ENCODE measurements around the gene ZSWIM3.

ZSWIM3 gene

DNA sequence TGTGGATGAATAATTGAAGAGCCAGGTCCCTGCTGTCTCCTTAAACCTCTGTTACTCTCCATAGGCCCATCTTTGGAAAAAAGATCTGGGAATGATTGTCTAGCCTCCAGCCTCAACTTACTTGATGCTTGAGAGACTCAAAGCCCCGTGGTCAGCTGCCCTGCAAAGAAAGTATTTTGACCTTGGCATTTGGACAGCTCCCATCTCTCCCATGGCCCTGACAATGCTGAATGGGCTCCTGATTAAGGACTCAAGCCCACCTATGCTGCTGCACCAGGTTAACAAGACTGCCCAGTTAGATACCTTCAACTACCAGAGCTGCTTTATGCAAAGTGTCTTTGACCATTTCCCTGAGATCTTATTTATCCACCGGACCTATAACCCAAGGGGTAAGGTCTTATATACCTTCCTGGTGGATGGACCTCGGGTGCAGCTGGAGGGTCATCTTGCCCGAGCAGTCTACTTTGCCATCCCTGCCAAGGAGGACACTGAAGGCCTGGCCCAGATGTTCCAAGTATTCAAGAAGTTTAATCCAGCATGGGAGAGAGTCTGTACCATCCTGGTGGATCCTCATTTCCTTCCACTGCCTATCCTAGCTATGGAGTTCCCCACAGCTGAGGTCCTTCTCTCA, 25.2 kb downstream of the ZSWIM3 start:
- H3K4me3 ChIP-seq (ENCODE audit: low read length), result no peak overlapping the region
- DNase-seq (ENCODE audit: low read depth), result no peak
- TF ChIP-seq, protein P1, sequence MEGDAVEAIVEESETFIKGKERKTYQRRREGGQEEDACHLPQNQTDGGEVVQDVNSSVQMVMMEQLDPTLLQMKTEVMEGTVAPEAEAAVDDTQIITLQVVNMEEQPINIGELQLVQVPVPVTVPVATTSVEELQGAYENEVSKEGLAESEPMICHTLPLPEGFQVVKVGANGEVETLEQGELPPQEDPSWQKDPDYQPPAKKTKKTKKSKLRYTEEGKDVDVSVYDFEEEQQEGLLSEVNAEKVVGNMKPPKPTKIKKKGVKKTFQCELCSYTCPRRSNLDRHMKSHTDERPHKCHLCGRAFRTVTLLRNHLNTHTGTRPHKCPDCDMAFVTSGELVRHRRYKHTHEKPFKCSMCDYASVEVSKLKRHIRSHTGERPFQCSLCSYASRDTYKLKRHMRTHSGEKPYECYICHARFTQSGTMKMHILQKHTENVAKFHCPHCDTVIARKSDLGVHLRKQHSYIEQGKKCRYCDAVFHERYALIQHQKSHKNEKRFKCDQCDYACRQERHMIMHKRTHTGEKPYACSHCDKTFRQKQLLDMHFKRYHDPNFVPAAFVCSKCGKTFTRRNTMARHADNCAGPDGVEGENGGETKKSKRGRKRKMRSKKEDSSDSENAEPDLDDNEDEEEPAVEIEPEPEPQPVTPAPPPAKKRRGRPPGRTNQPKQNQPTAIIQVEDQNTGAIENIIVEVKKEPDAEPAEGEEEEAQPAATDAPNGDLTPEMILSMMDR (IDR thresholded peaks at IDR 0.05; ENCODE audit: insufficient read depth, low read depth, low read length, missing control alignments), result no peak

DNA sequence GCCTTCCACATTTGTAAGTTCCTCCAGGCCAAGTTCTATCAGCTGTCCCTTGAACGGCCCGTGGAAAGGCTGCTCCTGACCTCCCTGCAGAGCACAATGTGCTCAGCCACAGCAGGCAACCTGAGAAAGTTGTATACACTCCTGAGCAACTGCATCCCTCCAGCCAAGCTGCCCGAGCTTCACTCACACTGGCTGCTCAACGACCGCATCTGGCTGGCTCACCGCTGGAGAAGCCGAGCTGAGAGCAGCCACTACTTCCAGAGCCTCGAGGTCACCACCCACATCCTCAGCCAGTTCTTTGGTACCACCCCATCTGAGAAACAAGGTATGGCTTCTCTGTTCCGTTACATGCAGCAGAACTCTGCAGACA, 25.7 kb downstream of the ZSWIM3 start:
- no peak for DNase-seq (ENCODE audit: low read depth)
- no peak overlapping the region for H3K4me3 ChIP-seq (ENCODE audit: low read length)
- TF ChIP-seq, protein P1 (IDR thresholded peaks at IDR 0.05; ENCODE audit: insufficient read depth, low read depth, low read length, missing control alignments), result no peak

DNA sequence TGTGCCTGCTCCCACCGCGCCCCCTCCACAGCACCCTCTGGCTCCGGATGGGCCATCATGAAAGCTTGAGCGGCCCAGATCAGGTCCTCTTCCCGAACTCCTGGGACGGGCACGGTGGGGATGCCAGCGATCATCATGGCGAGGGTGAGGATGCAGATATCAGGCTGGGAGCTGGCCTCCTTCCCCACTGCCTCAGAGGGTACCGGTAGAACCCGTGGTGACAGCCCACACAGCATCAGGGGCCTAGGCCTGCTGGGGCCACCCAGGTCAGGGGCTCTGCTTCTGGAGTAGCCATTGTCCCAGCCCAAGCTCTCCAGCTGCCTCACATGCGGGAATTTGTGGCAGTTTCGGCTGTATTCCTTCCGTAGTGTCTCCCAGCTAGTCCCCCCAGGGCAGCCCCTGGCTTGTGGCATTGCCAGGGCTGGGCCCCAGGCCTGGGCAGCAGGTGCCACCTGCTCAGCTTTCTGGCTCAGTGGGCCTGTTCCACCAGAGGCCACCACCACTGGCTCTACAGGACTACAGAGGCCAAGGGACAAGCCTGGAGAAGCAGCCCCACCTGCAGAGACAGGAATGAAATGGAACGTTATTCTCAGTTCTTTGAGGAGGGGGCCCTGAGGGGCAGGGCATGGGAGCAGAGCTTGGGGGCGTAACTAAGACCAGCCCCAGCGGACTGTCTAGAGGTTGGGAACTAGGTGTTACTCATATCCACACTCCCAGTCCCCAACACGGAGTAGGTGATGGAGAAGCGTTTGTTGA, 29.4 kb downstream of the ZSWIM3 start:
- DNase-seq (ENCODE audit: low read depth), result no peak
- TF ChIP-seq, protein P1 (IDR thresholded peaks at IDR 0.05; ENCODE audit: insufficient read depth, low read depth, low read length, missing control alignments), result no peak
- H3K4me3 ChIP-seq (ENCODE audit: low read length), result no peak overlapping the region

DNA sequence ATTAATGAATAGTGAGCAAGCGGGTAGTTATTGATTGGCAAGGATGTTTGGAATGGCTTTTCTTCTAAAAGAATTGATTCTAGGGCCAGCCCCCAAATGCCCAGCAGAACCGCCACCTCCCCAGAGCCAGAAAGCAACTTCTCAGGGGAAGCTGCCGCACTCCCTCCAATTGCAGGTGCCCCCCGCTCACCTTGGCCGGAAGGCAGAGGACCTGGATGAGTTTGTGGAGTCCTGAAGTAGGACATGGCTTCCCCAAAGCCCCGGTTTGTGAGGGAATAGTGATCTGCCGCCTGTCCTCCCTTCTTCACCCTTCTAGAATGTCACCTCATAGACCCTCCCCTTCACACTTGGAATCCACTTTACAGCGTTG, 29.9 kb downstream of the ZSWIM3 start, which contains the start of gene SPATA25:
Gene SPATA25, minus strand, starts transcription at position 277 of the 370 bp plus-strand sequence. Its CDS starts 32 bp downstream, at position 245.
- TF ChIP-seq, protein P1 (IDR thresholded peaks at IDR 0.05; ENCODE audit: insufficient read depth, low read depth, low read length, missing control alignments), result no peak
- no peak for DNase-seq (ENCODE audit: low read depth)
- no peak within 1 kb of the TSS for H3K4me3 ChIP-seq (ENCODE audit: low read length)

DNA sequence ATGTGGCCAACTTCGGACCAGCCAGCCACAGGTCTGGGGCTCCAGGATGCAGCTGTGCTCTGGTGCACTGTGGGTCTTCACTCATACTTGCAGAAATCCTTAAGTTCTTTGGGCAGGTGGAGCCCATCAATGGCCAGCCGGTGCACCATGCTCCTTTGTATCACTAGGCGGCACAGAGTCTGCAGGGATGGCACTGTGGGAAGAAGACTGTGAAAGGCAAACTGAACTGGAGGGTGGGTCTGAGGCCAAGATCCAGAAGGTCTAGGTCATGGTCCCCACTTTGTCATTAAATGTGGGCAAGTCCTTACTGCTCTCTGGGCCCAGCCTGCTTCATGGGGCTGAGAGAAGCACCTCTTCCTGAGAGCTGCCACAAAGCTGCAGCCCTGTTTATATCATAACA, 31.3 kb downstream of the ZSWIM3 start:
- TF ChIP-seq, protein P1 (IDR thresholded peaks at IDR 0.05; ENCODE audit: insufficient read depth, low read depth, low read length, missing control alignments), result no peak
- no peak overlapping the region for H3K4me3 ChIP-seq (ENCODE audit: low read length)
- no peak for DNase-seq (ENCODE audit: low read depth)

DNA sequence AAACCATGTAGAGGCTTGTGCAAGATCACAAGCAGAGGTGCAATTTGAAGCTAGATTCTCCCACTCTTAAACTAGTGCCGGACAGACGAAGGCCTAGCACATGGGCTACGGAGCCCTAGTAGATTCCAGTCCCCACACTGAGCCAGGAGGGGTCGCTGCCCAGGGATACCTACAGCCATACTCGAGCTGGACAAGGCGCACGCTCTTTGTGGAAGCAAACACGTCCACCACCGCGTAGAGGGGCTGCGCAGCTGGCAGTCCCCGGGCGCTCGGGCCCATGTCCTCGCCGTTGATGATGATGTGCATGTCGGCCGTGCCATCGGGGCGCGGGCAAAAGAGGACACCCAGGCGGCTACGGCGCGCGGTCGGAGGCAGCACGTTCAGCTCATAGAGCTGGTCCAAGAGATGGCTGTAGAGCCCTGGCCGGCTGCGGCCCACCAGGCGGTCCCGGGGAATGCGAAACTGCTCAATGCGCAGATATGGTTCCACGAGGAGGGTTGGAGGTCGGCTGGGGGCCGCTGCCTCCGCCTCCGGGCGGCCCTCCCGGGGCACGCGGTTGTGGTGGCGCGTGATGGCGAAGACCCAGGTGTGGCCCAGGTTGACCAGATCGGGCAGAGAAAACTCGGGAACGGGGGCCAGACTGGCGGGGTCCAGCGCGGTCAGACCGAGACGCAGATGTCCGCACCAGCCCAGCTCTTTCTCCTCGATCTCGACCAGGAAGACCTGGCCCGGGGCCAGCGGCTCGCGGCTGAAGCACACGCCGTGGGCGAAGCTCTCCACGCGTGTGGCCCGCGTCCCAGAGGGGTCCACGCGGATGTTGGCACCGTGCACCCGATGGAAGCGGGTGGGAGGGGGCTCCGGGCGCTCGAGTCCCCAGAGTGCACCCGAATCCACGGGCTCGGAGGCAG, 32.9 kb downstream of the ZSWIM3 start:
- H3K4me3 ChIP-seq (ENCODE audit: low read length), result peak overlapping the region; percentile 89
- DNase-seq (ENCODE audit: low read depth), result peak; percentile 72
- TF ChIP-seq, protein P1 (IDR thresholded peaks at IDR 0.05; ENCODE audit: insufficient read depth, low read depth, low read length, missing control alignments), result peak; percentile 63
